GM19463 (cell line): ENCODE data around the gene BOLA1.
"Not testable (repeated sequence)": the region's sequence is repeated elsewhere in the genome, so short reads cannot be mapped to it uniquely, and the experiment has no call there.

Experiments
- ATAC-seq: cut with Tn5 transposase; IDR thresholded peaks from one replicate; pipeline ENCODE4 v1.9.1; 2021; ENCODE audit warnings: mild to moderate bottlenecking, moderate library complexity; ENCODE audit not compliant: unreplicated experiment

The BOLA1 gene

DNA sequence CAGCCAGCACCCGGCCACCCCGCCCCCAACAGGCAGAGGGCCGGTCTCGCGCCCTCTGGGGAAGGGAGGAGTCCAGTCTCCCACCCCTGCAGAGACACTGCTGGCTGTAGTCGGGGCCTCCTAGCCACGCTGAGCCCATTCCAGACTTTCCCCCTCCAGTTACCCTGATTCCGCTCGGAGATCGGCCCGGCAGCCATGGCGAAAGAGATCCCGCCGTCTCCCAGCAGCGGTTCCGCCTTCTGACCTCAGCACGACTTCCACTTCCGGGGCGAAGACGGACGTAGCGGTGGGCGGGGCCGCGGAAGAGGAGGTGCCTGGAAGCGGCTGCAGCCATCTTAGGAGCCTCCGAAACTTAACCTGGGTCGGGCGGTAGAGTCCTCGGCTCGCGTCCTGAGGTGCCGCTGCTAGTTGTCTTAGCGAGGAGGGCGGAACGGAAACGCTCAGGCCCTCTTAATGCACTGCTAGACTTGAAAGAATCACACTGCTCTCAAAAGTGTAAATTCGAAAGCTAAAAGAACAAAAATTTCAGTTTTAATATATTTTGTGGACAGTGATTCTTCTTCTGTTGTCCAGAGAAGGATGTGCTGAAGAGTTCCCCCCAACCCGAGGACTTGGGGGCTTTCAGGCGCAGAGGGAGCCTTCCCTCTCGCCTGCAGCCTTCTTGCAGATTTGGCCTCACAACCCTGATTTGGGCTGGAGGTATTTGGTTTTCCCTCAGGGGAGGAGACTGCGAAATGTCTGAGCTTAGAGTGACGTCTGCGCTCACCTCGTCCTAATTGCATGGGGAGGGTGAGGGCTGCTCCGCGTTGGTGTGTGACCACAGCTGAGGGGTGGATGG lies 28.4 kb downstream of the BOLA1 start, which contains the start of gene SF3B4:
TSS of gene SF3B4 (minus strand) at position 241 of the 838 bp plus-strand sequence. CDS start at position 197, 44 bp downstream.
- peak; percentile 92 for ATAC-seq

- no peak for ATAC-seq
These were observed 29.0 kb downstream of the BOLA1 start for GRCh38 chr1:149928401-149928724.

- no peak for ATAC-seq
These were observed 30.5 kb downstream of the BOLA1 start for GRCh38 chr1:149929856-149930255.

GRCh38 chr1:149931212-149931790 lies 31.9 kb downstream of the BOLA1 start:
- no peak for ATAC-seq

- no peak for ATAC-seq
These were observed 33.1 kb downstream of the BOLA1 start for GRCh38 chr1:149932474-149932873.

DNA sequence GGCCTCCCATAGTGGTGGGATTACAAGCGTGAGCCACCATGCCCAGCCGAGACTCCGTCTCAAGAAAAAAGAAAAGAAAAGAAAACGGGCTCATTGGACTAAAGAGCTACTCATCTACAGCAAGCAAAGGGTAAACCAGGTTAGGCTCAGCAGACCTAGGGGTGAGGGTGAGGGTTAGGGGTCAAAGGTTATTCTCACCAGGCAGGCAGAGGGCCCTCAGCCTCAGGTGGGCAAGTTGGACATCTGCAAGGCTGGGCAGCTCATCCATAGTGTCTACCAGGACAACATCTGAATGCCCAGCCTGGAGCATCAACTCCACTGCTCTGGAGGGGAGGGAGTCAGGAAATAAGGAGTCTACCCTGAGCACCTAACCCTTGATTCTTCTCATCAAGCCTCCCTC lies 33.8 kb downstream of the BOLA1 start:
- no peak for ATAC-seq

- no peak for ATAC-seq
These were observed 35.0 kb downstream of the BOLA1 start for GRCh38 chr1:149934356-149934755.

GRCh38 chr1:149936170-149936991 lies 37.0 kb downstream of the BOLA1 start, which contains the start of gene MTMR11:
Gene MTMR11 (minus strand): TSS chr1:149936879. CDS start chr1:149936647, 232 bp downstream.
- ATAC-seq: no peak

DNA sequence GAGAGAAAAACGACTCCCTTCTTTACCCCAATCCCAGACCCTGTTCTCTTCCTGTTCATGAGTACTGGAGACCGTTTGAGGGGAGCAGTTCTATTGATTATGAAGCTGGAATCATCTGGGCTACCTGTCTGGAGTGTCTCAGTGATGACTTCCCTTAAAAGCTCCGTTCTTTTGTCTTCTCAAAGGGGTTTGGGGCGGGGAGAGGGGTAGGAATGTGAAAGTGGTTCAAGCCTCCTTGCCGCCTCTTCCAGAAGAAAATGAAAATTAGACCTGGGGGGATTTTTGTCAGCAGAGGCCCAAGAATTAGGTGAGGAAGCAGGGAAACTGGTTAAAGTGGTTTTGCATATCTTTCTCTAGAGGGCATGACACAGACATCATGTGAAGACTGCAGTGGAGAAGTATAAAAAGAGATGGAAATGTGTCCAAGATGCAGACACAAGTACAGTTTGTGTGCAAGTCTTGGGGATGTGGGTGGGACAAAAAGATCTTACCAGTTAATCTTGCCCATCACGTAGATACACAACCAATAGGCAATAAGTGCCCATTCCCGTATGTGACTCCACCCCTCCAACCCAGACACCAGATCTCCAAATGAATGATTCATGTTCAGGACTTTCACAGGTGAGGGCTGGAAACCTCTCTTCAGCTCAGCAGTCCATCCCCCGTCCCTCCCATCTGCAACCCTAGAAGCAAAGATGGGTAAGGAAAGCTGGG lies 37.8 kb downstream of the BOLA1 start:
- ATAC-seq: no peak

DNA sequence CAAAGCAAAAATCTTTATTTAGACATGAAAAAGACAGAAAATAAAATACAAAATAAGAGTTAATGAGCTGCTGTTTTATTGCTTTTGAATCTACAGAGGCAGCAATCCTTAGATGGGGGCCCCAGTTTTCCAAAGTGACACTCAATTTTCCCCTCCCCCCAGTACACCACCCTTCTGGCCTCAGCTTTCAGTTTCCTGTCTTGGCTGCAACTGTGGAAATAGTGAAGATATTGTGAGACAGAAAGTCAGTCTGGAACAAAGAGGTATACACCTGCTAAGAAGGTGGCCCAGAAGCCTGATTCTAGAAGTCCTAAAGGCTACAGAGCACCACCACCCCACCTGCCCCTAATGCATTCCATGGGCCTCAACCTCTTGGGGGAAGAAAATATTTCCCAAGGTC lies 38.4 kb downstream of the BOLA1 start:
- ATAC-seq: no peak

DNA sequence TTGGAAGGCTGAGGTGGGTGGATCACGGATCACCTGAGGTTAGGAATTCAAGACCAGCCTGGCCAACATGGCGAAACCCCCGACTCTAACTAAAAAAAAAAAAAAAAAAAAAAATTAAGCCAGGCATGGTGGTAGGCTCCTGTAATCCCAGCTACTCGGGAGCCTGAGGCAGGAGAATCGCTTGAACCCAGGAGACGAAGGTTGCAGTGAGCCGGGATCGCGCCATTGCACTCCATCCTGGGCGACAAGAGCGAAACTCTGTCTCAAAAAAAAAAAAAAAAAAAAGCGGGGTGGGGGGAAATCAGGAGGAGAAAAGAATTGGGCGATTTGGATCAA lies 39.3 kb downstream of the BOLA1 start:
- ATAC-seq: not testable (repeated sequence)

DNA sequence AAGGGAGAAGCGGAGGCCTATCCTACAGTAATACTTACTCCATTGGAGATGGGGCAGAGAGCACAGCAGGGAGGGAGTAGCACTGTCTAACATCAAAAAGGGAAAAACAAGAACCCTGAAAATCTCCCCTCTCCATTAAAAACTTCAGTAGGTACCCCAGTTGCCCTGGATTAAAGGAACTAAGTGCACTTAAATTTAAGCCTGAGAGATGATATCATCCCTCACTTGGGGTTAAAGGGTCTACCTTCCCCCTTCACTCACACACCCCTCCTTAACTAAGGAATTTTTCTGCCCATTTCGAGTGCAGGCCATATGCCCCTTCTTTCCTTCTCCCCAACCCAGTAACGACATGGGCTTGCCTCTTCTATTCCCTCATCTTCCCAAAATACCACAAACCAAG lies 41.1 kb downstream of the BOLA1 start:
- ATAC-seq: no peak

GRCh38 chr1:149942207-149942606 lies 42.8 kb downstream of the BOLA1 start:
- ATAC-seq: no peak

DNA sequence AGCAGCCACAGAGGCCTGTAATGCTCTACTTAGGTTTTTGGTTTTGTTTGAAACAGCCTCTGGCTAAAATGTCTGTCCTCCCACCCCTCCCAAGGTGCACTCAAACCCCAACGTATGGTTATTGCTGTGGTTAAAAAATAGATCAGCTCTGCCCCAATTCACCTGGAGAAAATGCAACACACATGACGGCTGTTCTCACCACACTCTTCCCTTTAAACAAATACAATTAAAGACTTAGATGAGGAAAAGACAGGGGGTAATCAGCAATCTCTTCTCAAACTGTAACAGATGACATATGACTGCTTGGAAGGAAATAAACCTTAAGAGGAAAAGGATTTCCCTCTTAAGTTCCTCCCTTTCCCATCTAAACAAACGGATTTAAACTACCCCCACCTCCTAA lies 43.5 kb downstream of the BOLA1 start:
- no peak for ATAC-seq

- ATAC-seq: no peak
These were observed 45.8 kb downstream of the BOLA1 start for GRCh38 chr1:149945206-149945605.

- ATAC-seq: no peak
These were observed 50.5 kb downstream of the BOLA1 start for GRCh38 chr1:149949911-149950310.
